IMR-90 (cell line): ENCODE data around the gene SNRNP35. TPM values are rescaled to one million over a fixed set of nuclear protein-coding genes. Genes with fewer than 3 reads are reported as not detected.

Source experiments
- ATAC-seq: fragments of 200-7000 bp; cut with Tn5 transposase; 2 replicates; pipeline ENCODE4 v1.9.1; 2020; ENCODE audit warnings: low read depth, mild to moderate bottlenecking, moderate library complexity
- BruUV-seq: library from RNA; stranded (reverse); fragments of 400-500 nt; replicated peaks from 2 replicates; lab custom pipeline; 2021; lab: Mats Ljungman, UMichigan
- CTCF ChIA-PET: fragments of 300-600 bp; formaldehyde crosslinking; extraction: SDS; loops from one replicate; lab custom pipeline; 2021; ENCODE audit warnings: antibody characterized with exemption; lab: Yijun Ruan, JAX
- POLR2A ChIA-PET: fragments of 300-600 bp; sonication (Branson Sonifier 250); formaldehyde crosslinking; loops from one replicate; lab custom pipeline; 2022; ENCODE audit warnings: antibody characterized with exemption; ENCODE audit not compliant: unreplicated experiment; lab: Charles Lee
- DNase-seq: peaks from one replicate; pipeline ENCODE4 v3.0.0; 2013
- H2AFZ ChIP-seq: replicated peaks from 2 replicates; pipeline ENCODE3; 2013; ENCODE audit warnings: low read length, mild to moderate bottlenecking; ENCODE audit not compliant: poor library complexity
- H2AK5ac ChIP-seq: 2 replicates; pipeline ENCODE4 v1.6.1; 2013; ENCODE audit warnings: low read depth, low read length, inconsistent platforms
- H2AK9ac ChIP-seq: replicated peaks from 2 replicates; pipeline ENCODE3; 2013; ENCODE audit warnings: mild to moderate bottlenecking, low read depth, low read length, moderate library complexity; ENCODE audit not compliant: poor library complexity
- H2BK120ac ChIP-seq: 2 replicates; pipeline ENCODE4 v1.6.1; 2013; ENCODE audit warnings: low read depth, low read length, inconsistent platforms
- H2BK15ac ChIP-seq: 3 replicates; pipeline ENCODE4 v1.6.1; 2013; ENCODE audit warnings: low read depth, low read length, inconsistent platforms
- H2BK20ac ChIP-seq: 2 replicates; pipeline ENCODE4 v1.6.1; 2013; ENCODE audit warnings: low read depth, mild to moderate bottlenecking, inconsistent platforms, low read length, moderate library complexity
- H2BK5ac ChIP-seq: 2 replicates; pipeline ENCODE4 v1.6.1; 2013; ENCODE audit warnings: mild to moderate bottlenecking, low read depth, low read length, inconsistent platforms; ENCODE audit not compliant: poor library complexity, severe bottlenecking
- H3K14ac ChIP-seq: replicated peaks from 2 replicates; pipeline ENCODE4 v1.6.1; 2013; ENCODE audit warnings: low read depth, low read length, inconsistent platforms
- H3K18ac ChIP-seq: 2 replicates; pipeline ENCODE4 v1.6.1; 2013; ENCODE audit warnings: low read depth, low read length, control low read depth
- H3K23ac ChIP-seq: 2 replicates; pipeline ENCODE4 v1.6.1; 2013; ENCODE audit warnings: low read depth, low read length, inconsistent platforms
- H3K27ac ChIP-seq: 2 replicates; pipeline ENCODE4 v1.5.1; 2013; ENCODE audit warnings: mild to moderate bottlenecking, control low read depth, low read length; ENCODE audit not compliant: insufficient read depth
- H3K27me3 ChIP-seq: 2 replicates; pipeline ENCODE4 v1.6.1; 2013; ENCODE audit warnings: low read length; ENCODE audit not compliant: control insufficient read depth, insufficient read depth
- H3K36me3 ChIP-seq: 2 replicates; pipeline ENCODE4 v1.6.1; 2013; ENCODE audit warnings: low read length, mixed read lengths; ENCODE audit not compliant: control insufficient read depth, insufficient read depth
- H3K4ac ChIP-seq: 2 replicates; pipeline ENCODE4 v1.6.1; 2013; ENCODE audit warnings: low read depth, low read length, inconsistent platforms
- H3K4me1 ChIP-seq: 2 replicates; pipeline ENCODE4 v1.6.1; 2013; ENCODE audit warnings: low read length, mixed read lengths; ENCODE audit not compliant: control insufficient read depth, insufficient read depth
- H3K4me2 ChIP-seq: 2 replicates; pipeline ENCODE4 v1.6.1; 2013; ENCODE audit warnings: low read depth, mild to moderate bottlenecking, control low read depth, low read length, moderate library complexity
- H3K4me3 ChIP-seq: 2 replicates; pipeline ENCODE4 v1.5.1; 2013; ENCODE audit warnings: low read depth, mild to moderate bottlenecking, control low read depth, low read length, moderate library complexity; ENCODE audit not compliant: insufficient read depth
- H3K56ac ChIP-seq: 2 replicates; pipeline ENCODE4 v1.6.1; 2013; ENCODE audit warnings: low read length, inconsistent platforms; ENCODE audit not compliant: insufficient read depth; ENCODE audit errors: extremely low read depth
- H3K79me1 ChIP-seq, 2 experiments: 2 replicates each; pipeline ENCODE4 v1.6.1; 2013; ENCODE audit warnings: low read length in 2 of 2, inconsistent platforms in 1 of 2, low read depth in 1 of 2
- H3K9ac ChIP-seq: 2 replicates; pipeline ENCODE4 v1.6.1; 2013; ENCODE audit warnings: low read depth, low read length, control low read depth
- H3K9me1 ChIP-seq: 2 replicates; pipeline ENCODE4 v1.6.1; 2013; ENCODE audit warnings: low read length, inconsistent platforms; ENCODE audit not compliant: insufficient read depth
- H3K9me3 ChIP-seq: 2 replicates; pipeline ENCODE4 v1.6.1; 2013; ENCODE audit warnings: low read length; ENCODE audit not compliant: control insufficient read depth, insufficient read depth
- H4K20me1 ChIP-seq: 2 replicates; pipeline ENCODE4 v1.6.1; 2013; ENCODE audit warnings: low read length, inconsistent platforms; ENCODE audit not compliant: insufficient read depth
- H4K5ac ChIP-seq: 2 replicates; pipeline ENCODE4 v1.6.1; 2013; ENCODE audit warnings: mild to moderate bottlenecking, low read depth, low read length, control low read depth
- H4K8ac ChIP-seq, 2 experiments: 2 replicates each; pipeline ENCODE4 v1.6.1; 2013; ENCODE audit warnings: low read depth in 2 of 2, low read length in 2 of 2, control low read depth in 1 of 2, inconsistent platforms in 1 of 2
- H4K91ac ChIP-seq: 2 replicates; pipeline ENCODE4 v1.6.1; 2013; ENCODE audit warnings: low read depth, low read length, inconsistent platforms; ENCODE audit not compliant: insufficient read depth
- CEBPB ChIP-seq: IDR thresholded peaks from 2 replicates; pipeline ENCODE4 v1.6.1; 2012; ENCODE audit warnings: low read depth, low read length, improper control_type of control experiment
- CHD1 ChIP-seq: IDR thresholded peaks from 2 replicates; pipeline ENCODE4 v1.6.1; 2012; ENCODE audit warnings: low read depth, low read length, improper control_type of control experiment
- MAZ ChIP-seq: IDR thresholded peaks from 2 replicates; pipeline ENCODE4 v1.6.1; 2012; ENCODE audit warnings: low read depth, mild to moderate bottlenecking, low read length, improper control_type of control experiment, moderate library complexity, borderline replicate concordance
- MXI1 ChIP-seq: IDR thresholded peaks from 2 replicates; pipeline ENCODE4 v1.6.1; 2012; ENCODE audit warnings: low read depth, mild to moderate bottlenecking, low read length, moderate library complexity, borderline replicate concordance
- NFE2L2 ChIP-seq: fragments of 150-350 bp; IDR thresholded peaks from 2 replicates; pipeline ENCODE4 v1.6.1; 2016; ENCODE audit warnings: low read depth, mild to moderate bottlenecking, low read length
- POLR2A ChIP-seq: IDR thresholded peaks from 2 replicates; pipeline ENCODE4 v1.6.1; 2012; ENCODE audit warnings: mild to moderate bottlenecking, low read depth, low read length
- RAD21 ChIP-seq: IDR thresholded peaks from 2 replicates; pipeline ENCODE4 v1.6.1; 2012; ENCODE audit warnings: low read length, improper control_type of control experiment
- RCOR1 ChIP-seq: IDR thresholded peaks from 2 replicates; pipeline ENCODE4 v1.6.1; 2012; ENCODE audit warnings: mild to moderate bottlenecking, low read length, improper control_type of control experiment; ENCODE audit not compliant: insufficient replicate concordance
- USF2 ChIP-seq: fragments of 150-350 bp; IDR thresholded peaks from 2 replicates; pipeline ENCODE4 v1.6.1; 2017; ENCODE audit warnings: mild to moderate bottlenecking, antibody characterized with exemption, low read length, low read depth
- WGBS, 2 experiments: methylation state at CpG; one replicate each; pipeline versions ENCODE4 v1.1.5 to v1.1.7; 2013; ENCODE audit warnings: missing lambda C conversion rate in 2 of 2; ENCODE audit not compliant: insufficient read length in 1 of 2; ENCODE audit errors: extremely low coverage in 2 of 2; 5-methylcytosine and 5-hydroxymethylcytosine counted together
- dilution Hi-C: fragments of 300-500 bp; cut with HindIII; formaldehyde crosslinking; loops from one replicate; pipeline ENCODE4 v1.14.3; 2018; ENCODE audit warnings: low sequenced_read_pairs; ENCODE audit not compliant: unreplicated experiment
- in situ Hi-C: fragments of 300-500 bp; cut with MboI; formaldehyde crosslinking; loops from 3 replicates; pipeline ENCODE4 v1.14.3; 2019; ENCODE audit warnings: low sequenced_read_pairs, inconsistent platforms, mixed read lengths
- intact Hi-C: fragments of 100-400 bp; cut with micrococcal nuclease; formaldehyde crosslinking; loops from 2 replicates; pipeline ENCODE4 v1.10.0; 2022
- polyA plus RNA-seq, 3 experiments: library from polyadenylated mRNA; depleted of rRNA; stranded (reverse); fragments of >200 nt; gene quantifications; 2 replicates each; pipeline ENCODE4 v1.2.3, GENCODE V29; 2012; ENCODE audit warnings: low replicate concordance in 1 of 3
- total RNA-seq: library from RNA; depleted of rRNA; stranded (reverse); fragments of >200 nt; gene quantifications from 2 replicates; pipeline ENCODE4 v1.2.3, GENCODE V29; 2012
- TF ChIP-seq, protein P1 (sequence below): conservative IDR thresholded peaks from 2 replicates; pipeline ENCODE4 v1.5.1; 2012; ENCODE audit warnings: mild to moderate bottlenecking, low read depth, low read length, improper control_type of control experiment

Gene SNRNP35
- total and polyA plus RNA-seq, 2 of the 4 experiments (the other 2 are of a cell fraction) = 4.7 to 15.4 TPM

GRCh38 chr12:123516216-123516780 lies 58.4 kb downstream of the SNRNP35 start:
- Histone ChIP-seq H3K27ac (no peak overlapping the region), H3K36me3 (peaks cover 53% of the 10 kb centered on the region), H3K9me1 (peaks cover 23% of the 10 kb centered on the region), H3K79me1 (peaks cover 14 to 36% of the 10 kb centered on the region in 2 experiments), H2BK5ac (no peak overlapping the region), H2AK9ac (no peak overlapping the region), H3K14ac (no peak overlapping the region), H3K4me1 (peaks cover 6% of the 10 kb centered on the region), H3K4me3 (no peak overlapping the region), H3K9me3 (no peaks in the 10 kb centered on the region), H4K91ac (no peak overlapping the region), H3K4me2 (no peak overlapping the region), H4K5ac (no peak overlapping the region), H2AK5ac (no peak overlapping the region), H3K27me3 (no peaks in the 10 kb centered on the region), H4K20me1 (peaks cover 13% of the 10 kb centered on the region), H3K56ac (no peak overlapping the region), H3K18ac (no peak overlapping the region), H2AFZ (no peak overlapping the region), H2BK120ac (no peak overlapping the region), H3K23ac (no peak overlapping the region), H3K9ac (no peak overlapping the region), H2BK20ac (no peak overlapping the region), H4K8ac (no peak overlapping the region), H2BK15ac (no peak overlapping the region), H3K4ac (no peak overlapping the region)
- DNase-seq (no peak), ATAC-seq (no peak)
- dilution Hi-C loops = no loop called here
- TF ChIP-seq MXI1 (no peak), CEBPB (no peak), POLR2A (no peak), USF2 (no peak), RCOR1 (no peak), NFE2L2 (no peak), CHD1 (no peak), MAZ (no peak), RAD21 (no peak)
- TF ChIP-seq, protein P1, sequence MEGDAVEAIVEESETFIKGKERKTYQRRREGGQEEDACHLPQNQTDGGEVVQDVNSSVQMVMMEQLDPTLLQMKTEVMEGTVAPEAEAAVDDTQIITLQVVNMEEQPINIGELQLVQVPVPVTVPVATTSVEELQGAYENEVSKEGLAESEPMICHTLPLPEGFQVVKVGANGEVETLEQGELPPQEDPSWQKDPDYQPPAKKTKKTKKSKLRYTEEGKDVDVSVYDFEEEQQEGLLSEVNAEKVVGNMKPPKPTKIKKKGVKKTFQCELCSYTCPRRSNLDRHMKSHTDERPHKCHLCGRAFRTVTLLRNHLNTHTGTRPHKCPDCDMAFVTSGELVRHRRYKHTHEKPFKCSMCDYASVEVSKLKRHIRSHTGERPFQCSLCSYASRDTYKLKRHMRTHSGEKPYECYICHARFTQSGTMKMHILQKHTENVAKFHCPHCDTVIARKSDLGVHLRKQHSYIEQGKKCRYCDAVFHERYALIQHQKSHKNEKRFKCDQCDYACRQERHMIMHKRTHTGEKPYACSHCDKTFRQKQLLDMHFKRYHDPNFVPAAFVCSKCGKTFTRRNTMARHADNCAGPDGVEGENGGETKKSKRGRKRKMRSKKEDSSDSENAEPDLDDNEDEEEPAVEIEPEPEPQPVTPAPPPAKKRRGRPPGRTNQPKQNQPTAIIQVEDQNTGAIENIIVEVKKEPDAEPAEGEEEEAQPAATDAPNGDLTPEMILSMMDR = no peak
- intact Hi-C loops = no loop called here
- WGBS, 2 experiments = 83% methylated on average over 11 of the region's 11 CpGs; no CpG with 5 or more reads in 1 of the 2 experiments
- in situ Hi-C loops = no loop called here
- POLR2A ChIA-PET = no interaction called here
- CTCF ChIA-PET = no interaction called here
- no TSS peak for BruUV-seq
